Gastroesophageal sphincter (tissue), 4 donors: ENCODE data around the gene HCST. TPM values are rescaled to one million over a fixed set of nuclear protein-coding genes. Genes with fewer than 3 reads are reported as not detected.

Experiments used
- ATAC-seq: fragments of 150-250 bp; one replicate; pipeline ENCODE4 v1.9.1; 2016; ENCODE audit warnings: mild to moderate bottlenecking, moderate library complexity
- H3K27ac ChIP-seq, 4 donors: fragments of 200-600 bp; sonication (generic) in 3 of 4; 1 replicate in 3 of 4; 2 replicates in 1 of 4; pipeline ENCODE4 v1.5.1; 2016 to 2019
- H3K27me3 ChIP-seq: fragments of 200-600 bp; sonication (generic); one replicate; pipeline ENCODE4 v1.5.1; 2019
- H3K36me3 ChIP-seq, 2 donors: fragments of 200-600 bp; sonication (generic); one replicate each; pipeline ENCODE4 v1.5.1; 2019; ENCODE audit warnings: control low read depth in 1 of 2
- H3K4me1 ChIP-seq, 3 donors: fragments of 200-600 bp; sonication (generic); 1 replicate in 2 of 3; 2 replicates in 1 of 3; pipeline ENCODE4 v1.5.1; 2016 to 2019; ENCODE audit warnings: control low read depth in 2 of 3
- H3K4me3 ChIP-seq, 2 donors: fragments of 200-600 bp; sonication (generic); one replicate each; pipeline ENCODE4 v1.5.1; 2019; ENCODE audit warnings: mild to moderate bottlenecking in 1 of 2, moderate library complexity in 1 of 2
- H3K9me3 ChIP-seq, 3 donors: fragments of 200-600 bp; sonication (generic); one replicate each; pipeline ENCODE4 v1.5.1; 2017 to 2019; ENCODE audit warnings: control low read depth in 2 of 3
- CTCF ChIP-seq, 4 experiments: fragments of 200-600 bp in 2 of 4; fragments of 450-650 bp in 2 of 4; sonication (generic) in 1 of 4; IDR thresholded peaks; one replicate each; pipeline ENCODE4 v1.5.1; 2017 to 2019; ENCODE audit warnings: antibody characterized with exemption in 4 of 4, mild to moderate bottlenecking in 2 of 4, moderate library complexity in 2 of 4
- EP300 ChIP-seq: sonication (generic); formaldehyde crosslinking; IDR thresholded peaks from one replicate; pipeline ENCODE4 v1.6.1; 2017; ENCODE audit warnings: antibody characterized with exemption, mild to moderate bottlenecking
- POLR2A ChIP-seq, 2 donors: fragments of 450-650 bp; IDR thresholded peaks; one replicate each; pipeline ENCODE4 v1.6.1; 2017; ENCODE audit warnings: antibody characterized with exemption in 2 of 2, mild to moderate bottlenecking in 2 of 2, moderate library complexity in 1 of 2
- POLR2AphosphoS5 ChIP-seq: sonication (generic); formaldehyde crosslinking; IDR thresholded peaks from one replicate; pipeline ENCODE4 v1.6.1; 2017; ENCODE audit warnings: antibody characterized with exemption
- WGBS, 2 donors: methylation state at CpG; one replicate each; pipeline ENCODE4 v1.1.5; 2018; ENCODE audit warnings: low coverage in 1 of 2; 5-methylcytosine and 5-hydroxymethylcytosine counted together
- small RNA-seq, 4 donors: library from RNA; depleted of rRNA; stranded (forward); fragments of <200 nt; gene quantifications; one replicate each; pipeline ENCODE3, GENCODE V24; 2016
- total RNA-seq, 4 donors: library from RNA; depleted of rRNA; stranded (reverse); fragments of >200 nt; gene quantifications; one replicate each; pipeline ENCODE4 v1.1.0, GENCODE V29; 2016

HCST gene
- total RNA-seq, 4 donors from 2014 or later, result 1.8 to 3.1 (median 3.0) TPM; not detected in 1

- H3K36me3 ChIP-seq, result peaks cover 0 to 64% of the 10 kb centered on the region in 2 donors
- H3K9me3 ChIP-seq, result no peaks in the 10 kb centered on the region
- H3K4me1 ChIP-seq, result peaks cover 0 to 8% (median 0%) of the 10 kb centered on the region in 3 donors
- TF ChIP-seq CTCF (IDR thresholded peaks at IDR 0.05) (no peak), EP300 (no peak), POLR2AphosphoS5 (no peak), POLR2A (IDR thresholded peaks at IDR 0.05) (no peak)
- no peak overlapping the region for H3K4me3 ChIP-seq
- no peak for ATAC-seq
- WGBS, 2 donors, result 67% methylated on average over 3 of the region's 52 CpGs; no CpG with 5 or more reads in 1 of the 2 donors
- H3K27ac ChIP-seq, result no peak overlapping the region
- no peaks in the 10 kb centered on the region for H3K27me3 ChIP-seq
Observed at GRCh38 chr19:35944556-35944955, 42.2 kb downstream of the HCST start.

- WGBS, 2 donors, result 100% methylated on average over 1 of the region's 11 CpGs; no CpG with 5 or more reads in 1 of the 2 donors
Observed at GRCh38 chr19:35945121-35945790, 42.9 kb downstream of the HCST start.

GRCh38 chr19:35946203-35946602 is 43.9 kb downstream of the HCST start:
- Histone ChIP-seq H3K27ac (no peak overlapping the region), H3K27me3 (no peaks in the 10 kb centered on the region), H3K9me3 (no peaks in the 10 kb centered on the region), H3K4me1 (peaks cover 0 to 8% (median 0%) of the 10 kb centered on the region in 3 donors), H3K4me3 (no peak overlapping the region), H3K36me3 (peaks cover 0 to 47% of the 10 kb centered on the region in 2 donors)
- ATAC-seq, result no peak
- TF ChIP-seq EP300 (no peak), POLR2A (IDR thresholded peaks at IDR 0.05) (no peak), POLR2AphosphoS5 (no peak), CTCF (IDR thresholded peaks at IDR 0.05) (no peak)
- 87 to 93% methylated on average over 3 of the region's 4 CpGs for WGBS, 2 donors

More at GRCh38 chr19:35945121-35945790, 42.9 kb downstream of the HCST start:
- Histone ChIP-seq H3K4me3 (no peak overlapping the region), H3K9me3 (no peaks in the 10 kb centered on the region), H3K27me3 (no peaks in the 10 kb centered on the region), H3K4me1 (peaks cover 0 to 8% (median 0%) of the 10 kb centered on the region in 3 donors), H3K27ac (no peak overlapping the region), H3K36me3 (peaks cover 0 to 57% of the 10 kb centered on the region in 2 donors)
- no peak for ATAC-seq
- TF ChIP-seq CTCF (IDR thresholded peaks at IDR 0.05), result no peak
- no peak for TF ChIP-seq POLR2AphosphoS5
- TF ChIP-seq POLR2A (IDR thresholded peaks at IDR 0.05), result no peak
- TF ChIP-seq EP300, result no peak

GRCh38 chr19:35949131-35949530 is 46.8 kb downstream of the HCST start:
- no peaks in the 10 kb centered on the region for H3K9me3 ChIP-seq
- ATAC-seq, result no peak
- H3K27me3 ChIP-seq, result peaks cover 12% of the 10 kb centered on the region
- peaks cover 0 to 8% (median 0%) of the 10 kb centered on the region in 3 donors for H3K4me1 ChIP-seq
- no peak overlapping the region for H3K27ac ChIP-seq
- no peak overlapping the region for H3K4me3 ChIP-seq
- WGBS, 2 donors, result 0 to 11% methylated on average over 1 of the region's 2 CpGs
- H3K36me3 ChIP-seq, result peaks cover 0 to 18% of the 10 kb centered on the region in 2 donors
- no peak for TF ChIP-seq CTCF (IDR thresholded peaks at IDR 0.05)

Small RNA genes within 50 kb of the gene (small RNA-seq; reads per million reads assigned to genes)
- 0 reads per million in 4 donors for gene RN7SL402P

Other genes with a start within 250 kb of the HCST start
- gene UPK1A, start 236.0 kb upstream of the HCST start, total RNA-seq, result not detected
- gene ZBTB32, start 198.0 kb upstream of the HCST start, total RNA-seq, result under 1 TPM in 2 of 4 donors, not detected in 2; 0.31 TPM
- gene KMT2B, start 184.5 kb upstream of the HCST start, total RNA-seq, result 10 to 100 TPM in 3 of 4 donors, 1 to 10 TPM in 1; 7.7 to 27.0 (median 17.5) TPM
- 10 to 100 TPM in 1 of 4 donors, 1 to 10 TPM in 3; 4.6 to 14.3 (median 6.7) TPM for gene IGFLR1, start 160.1 kb upstream of the HCST start, total RNA-seq
- 10 to 100 TPM in 3 of 4 donors, 1 to 10 TPM in 1; 7.5 to 29.3 (median 23.7) TPM for gene U2AF1L4, start 157.1 kb upstream of the HCST start, total RNA-seq
- gene PSENEN, start 156.9 kb upstream of the HCST start, total RNA-seq, result 10 to 100 TPM; 20.4 to 35.7 (median 29.5) TPM
- gene LIN37, start 154.0 kb upstream of the HCST start, total RNA-seq, result 10 to 100 TPM; 14.4 to 29.4 (median 18.7) TPM
- 100 to 1,000 TPM in 2 of 4 donors, 10 to 100 TPM in 2; 44.9 to 119 (median 96.6) TPM for gene HSPB6, start 145.5 kb upstream of the HCST start, total RNA-seq
- 10 to 100 TPM; 10.1 to 17.1 (median 13.4) TPM for gene PROSER3, start 144.4 kb upstream of the HCST start, total RNA-seq
- 10 to 100 TPM in 1 of 4 donors, 1 to 10 TPM in 3; 3.1 to 22.6 (median 5.5) TPM for gene ARHGAP33, start 127.0 kb upstream of the HCST start, total RNA-seq
- gene PRODH2, start 89.7 kb upstream of the HCST start, total RNA-seq, result not detected
- not detected for gene NPHS1, start 50.0 kb upstream of the HCST start, total RNA-seq
- gene KIRREL2, start 45.6 kb upstream of the HCST start, total RNA-seq, result not detected
- gene APLP1, start 34.0 kb upstream of the HCST start, total RNA-seq, result 10 to 100 TPM in 1 of 4 donors, 1 to 10 TPM in 3; 4.7 to 10.0 (median 8.8) TPM
- 1 to 10 TPM; 2.8 to 9.5 (median 5.7) TPM for gene NFKBID, start 2.0 kb upstream of the HCST start, total RNA-seq
- gene TYROBP, start 5.8 kb downstream of the HCST start, total RNA-seq, result 100 to 1,000 TPM in 1 of 4 donors, 10 to 100 TPM in 2, 1 to 10 TPM in 1; 3.0 to 116 (median 45.3) TPM
- 10 to 100 TPM in 2 of 4 donors, 1 to 10 TPM in 2; 6.7 to 18.5 (median 9.1) TPM for gene LRFN3, start 33.8 kb downstream of the HCST start, total RNA-seq
- gene SDHAF1, start 92.7 kb downstream of the HCST start, total RNA-seq, result 10 to 100 TPM; 44.0 to 52.7 (median 49.8) TPM
- gene SYNE4, start 106.3 kb downstream of the HCST start, total RNA-seq, result under 1 TPM in 3 of 4 donors, not detected in 1; 0.39 to 0.62 (median 0.47) TPM
- gene ALKBH6, start 111.7 kb downstream of the HCST start, total RNA-seq, result 10 to 100 TPM; 10.7 to 38.3 (median 25.3) TPM
- gene CLIP3, start 130.3 kb downstream of the HCST start, total RNA-seq, result 10 to 100 TPM; 26.8 to 66.2 (median 31.1) TPM
- gene THAP8, start 151.8 kb downstream of the HCST start, total RNA-seq, result 10 to 100 TPM in 2 of 4 donors, 1 to 10 TPM in 2; 5.3 to 16.8 (median 9.4) TPM
- gene WDR62, start 152.4 kb downstream of the HCST start, total RNA-seq, result under 1 TPM; 0.17 to 0.62 (median 0.29) TPM
- gene OVOL3, start 208.6 kb downstream of the HCST start, total RNA-seq, result not detected
- gene POLR2I, start 212.3 kb downstream of the HCST start, total RNA-seq, result 10 to 100 TPM; 49.3 to 60.2 (median 54.1) TPM
- 100 to 1,000 TPM; 116 to 248 (median 180) TPM for gene TBCB, start 212.9 kb downstream of the HCST start, total RNA-seq
- 100 to 1,000 TPM; 151 to 237 (median 210) TPM for gene CAPNS1, start 237.5 kb downstream of the HCST start, total RNA-seq
- 10 to 100 TPM; 50.4 to 66.6 (median 61.7) TPM for gene COX7A1, start 249.9 kb downstream of the HCST start, total RNA-seq